Measurements from ENCODE around the gene ARHGEF11. TPM values are rescaled to one million over a fixed set of nuclear protein-coding genes. Genes with fewer than 3 reads are reported as not detected.

ARHGEF11 gene
- total and polyA plus RNA-seq, 9 of the 15 experiments (the other 6 are each of a cell fraction or from before 2014, with no cell fraction given): 0.14 to 15.5 (median 9.0) TPM

DNA sequence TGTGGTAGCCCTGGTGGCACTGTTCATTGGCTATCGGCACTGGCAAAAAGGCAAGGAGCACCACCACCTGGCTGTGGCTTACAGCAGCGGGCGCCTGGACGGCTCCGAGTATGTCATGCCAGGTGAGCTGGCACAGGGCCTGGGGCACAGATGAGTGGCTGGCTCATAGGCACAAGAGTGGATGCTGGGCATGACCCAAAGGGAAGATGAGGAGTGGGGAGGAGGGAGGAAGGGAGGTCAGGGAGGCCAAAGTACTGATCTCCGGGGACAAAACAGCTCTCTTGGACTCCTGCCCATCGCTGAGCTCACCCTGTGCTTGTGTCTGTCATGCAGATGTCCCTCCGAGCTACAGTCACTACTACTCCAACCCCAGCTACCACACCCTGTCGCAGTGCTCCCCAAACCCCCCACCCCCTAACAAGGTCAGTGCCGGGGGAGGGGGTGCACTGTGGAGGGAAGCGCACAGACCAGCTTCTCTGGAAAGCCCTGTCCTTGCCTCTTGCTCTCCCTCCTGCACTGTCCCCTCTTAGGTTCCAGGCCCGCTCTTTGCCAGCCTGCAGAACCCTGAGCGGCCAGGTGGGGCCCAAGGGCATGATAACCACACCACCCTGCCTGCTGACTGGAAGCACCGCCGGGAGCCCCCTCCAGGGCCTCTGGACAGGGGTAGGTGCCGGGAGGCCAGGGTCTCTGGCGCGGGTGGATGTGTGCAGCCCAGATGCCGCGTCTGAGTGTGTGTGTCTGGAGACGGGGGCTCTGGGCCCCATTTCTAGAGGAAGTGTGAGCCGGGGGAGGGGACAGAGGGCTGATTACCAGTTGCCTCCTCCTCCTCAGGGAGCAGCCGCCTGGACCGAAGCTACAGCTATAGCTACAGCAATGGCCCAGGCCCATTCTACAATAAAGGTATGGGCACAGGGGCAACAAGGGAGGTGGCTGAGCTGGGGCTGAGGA, 132.4 kb downstream of the ARHGEF11 start:
- Histone ChIP-seq H3K79me2 (ENCODE audit: control insufficient read depth, insufficient read depth, low read length) (peaks cover 23% of the 10 kb centered on the region), H4K20me1 (replicated peaks; ENCODE audit: control insufficient read depth, insufficient read depth, low read length) (no peaks in the 10 kb centered on the region), H3K9me3 (replicated peaks; ENCODE audit: control insufficient read depth, insufficient read depth, low read depth, low read length) (peaks cover 3% of the 10 kb centered on the region; the same call in 1 of the 2 replicates), H3K27me3 (ENCODE audit: control insufficient read depth in 2 of 2, insufficient read depth in 2 of 2, low read length in 2 of 2) (no peaks in the 10 kb centered on the region), H3K36me3 (ENCODE audit: control insufficient read depth, insufficient read depth, low read length) (peaks cover 6% of the 10 kb centered on the region), H2AFZ (ENCODE audit: low read depth, low read length) (peak overlapping the region; percentile 82), H3K9ac (ENCODE audit: insufficient read depth in 1 of 2, low read depth in 2 of 2, low read length in 2 of 2) (peak overlapping the region; percentile 80 to 88), H3K9me1 (ENCODE audit: control insufficient read depth, insufficient read depth, low read length) (no peaks in the 10 kb centered on the region), H3K4me1 (replicated peaks in 1 of 2; ENCODE audit: control insufficient read depth in 2 of 2, insufficient read depth in 2 of 2, low read length in 2 of 2) (peaks cover 42 to 55% of the 10 kb centered on the region in 2 experiments), H3K27ac (ENCODE audit: extremely low read depth, low read depth, low read length) (peak overlapping the region; percentile 61), H3K4me3 (peak overlapping the region; percentile 50), H3K4me2 (ENCODE audit: insufficient read depth, low read length) (peak overlapping the region; percentile 93)
- intact Hi-C loops (cut with micrococcal nuclease) (no loop called here), in situ Hi-C loops (cut with MboI) (no loop called here)
- ATAC-seq (peak; percentile 70), FAIRE-seq (peak; percentile 84), DNase-seq (ENCODE audit: extremely low read depth in 1 of 4, low spot score in 3 of 4) (peak; percentile 59 to 86 (median 70))
- POLR2A ChIA-PET: interaction anchor here (0.5 to 2.0 kb wide), 6 partner anchors 9 to 298 kb away, joined by 3 to 7 read pairs (median 4); partner anchors contain the start of genes ISG20L2 and METTL25B
- CTCF ChIA-PET (ENCODE audit: low intra/inter-chr PET ratio): no interaction called here
- WGBS (ENCODE audit: insufficient coverage, low coverage, missing lambda C conversion rate): 12% methylated on average over 21 of the region's 24 CpGs
- BruUV-seq (replicated peaks): no TSS peak
- TF ChIP-seq ZNF324 (CRISPR knock-in tag; IDR thresholded peaks at IDR 0.05) (no peak), MTA1 (IDR thresholded peaks at IDR 0.05; ENCODE audit: borderline replicate concordance) (no peak), CREB3 (tag; conservative IDR thresholded peaks at IDR 0.05; ENCODE audit: low read depth) (no peak), CBFA2T2 (conservative IDR thresholded peaks at IDR 0.05) (0 out of 2 replicates have a peak, but pooled peaks have one; percentile 5), THRAP3 (IDR thresholded peaks at IDR 0.05; ENCODE audit: borderline replicate concordance) (no peak), PHF20 (IDR thresholded peaks at IDR 0.05; ENCODE audit: partially characterized antibody) (no peak), YY1 (IDR thresholded peaks at IDR 0.05; ENCODE audit: borderline replicate concordance in 1 of 3, control insufficient read depth in 1 of 3, extremely low read depth in 1 of 3, insufficient read depth in 3 of 3, insufficient read length in 1 of 3, insufficient replicate concordance in 2 of 3, low read depth in 1 of 3, low read length in 2 of 3) (peak in 1 of 3 experiments; percentile 43), NR0B1 (IDR thresholded peaks at IDR 0.05; ENCODE audit: partially characterized antibody) (no peak), ZNF584 (CRISPR knock-in tag; IDR thresholded peaks at IDR 0.05; ENCODE audit: low read depth) (no peak), ZNF395 (CRISPR knock-in tag; IDR thresholded peaks at IDR 0.05) (peak; percentile 50; the same call in 1 of the 2 replicates), L3MBTL2 (IDR thresholded peaks at IDR 0.05) (peak; percentile 66), EGR1 (conservative IDR thresholded peaks at IDR 0.05) (0 out of 2 replicates have a peak, but pooled peaks have one; percentile 7), NCOA1 (IDR thresholded peaks at IDR 0.05; ENCODE audit: low read depth) (no peak), ZNF232 (CRISPR knock-in tag; IDR thresholded peaks at IDR 0.05) (0 out of 2 replicates have a peak, but pooled peaks have one; percentile 46)
- TF ChIP-seq, protein P1, sequence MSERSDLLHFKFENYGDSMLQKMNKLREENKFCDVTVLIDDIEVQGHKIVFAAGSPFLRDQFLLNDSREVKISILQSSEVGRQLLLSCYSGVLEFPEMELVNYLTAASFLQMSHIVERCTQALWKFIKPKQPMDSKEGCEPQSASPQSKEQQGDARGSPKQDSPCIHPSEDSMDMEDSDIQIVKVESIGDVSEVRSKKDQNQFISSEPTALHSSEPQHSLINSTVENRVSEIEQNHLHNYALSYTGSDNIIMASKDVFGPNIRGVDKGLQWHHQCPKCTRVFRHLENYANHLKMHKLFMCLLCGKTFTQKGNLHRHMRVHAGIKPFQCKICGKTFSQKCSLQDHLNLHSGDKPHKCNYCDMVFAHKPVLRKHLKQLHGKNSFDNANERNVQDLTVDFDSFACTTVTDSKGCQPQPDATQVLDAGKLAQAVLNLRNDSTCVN (CRISPR knock-in tag; IDR thresholded peaks at IDR 0.05): no peak

All from K562 (cell line).